ENCODE results near the gene LCN1. TPM values are rescaled to one million over a fixed set of nuclear protein-coding genes. Genes with fewer than 3 reads are reported as not detected.

LCN1 gene
- total RNA-seq, 1 donor: not detected

- DNase-seq (ENCODE audit: low read depth): no peak
- H3K4me3 ChIP-seq (ENCODE audit: low read depth, low read length): no peak overlapping the region
- TF ChIP-seq CTCF (IDR thresholded peaks at IDR 0.05; ENCODE audit: insufficient read depth, low read length): no peak
Observed at GRCh38 chr9:135505406-135506187, 15.6 kb upstream of the LCN1 start.

DNA sequence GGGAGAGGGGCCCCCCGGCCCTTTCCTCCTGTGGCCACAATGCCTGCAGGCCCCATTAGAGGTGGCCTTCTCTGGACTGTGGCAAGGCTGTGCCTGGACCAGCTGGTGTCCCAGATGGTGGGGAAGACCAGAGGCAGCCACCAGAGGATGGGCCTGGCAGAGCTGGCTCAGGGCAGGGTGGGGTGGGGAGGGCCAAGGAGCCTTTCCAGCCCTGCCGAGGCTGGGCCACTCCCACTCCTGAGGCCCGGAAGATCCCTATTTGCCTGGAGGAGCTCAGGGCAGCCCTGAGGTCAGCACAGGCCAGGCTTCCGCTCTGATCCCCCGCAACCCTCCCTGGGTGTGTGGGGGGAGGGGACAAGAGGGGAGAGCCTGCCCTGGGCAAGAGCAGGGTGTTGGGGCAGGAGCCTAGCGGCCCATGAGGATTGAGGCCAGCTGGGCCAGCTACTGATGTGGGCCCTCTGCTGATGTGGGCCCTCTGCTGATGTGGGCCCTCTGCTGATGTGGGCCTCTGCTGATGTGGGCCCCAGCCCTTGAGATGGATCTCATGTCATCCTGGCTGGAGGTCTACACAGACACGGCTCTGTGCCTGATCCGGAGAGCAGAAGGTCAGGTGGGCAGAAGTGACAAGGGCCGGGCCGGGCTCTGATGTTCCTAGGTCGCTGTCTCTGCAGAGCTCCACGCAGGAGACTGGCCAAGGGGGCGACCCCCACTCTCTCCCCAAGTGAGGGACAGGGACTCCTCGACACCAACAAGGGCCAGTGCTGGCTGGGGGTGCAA lies 14.7 kb upstream of the LCN1 start:
- no peak for DNase-seq (ENCODE audit: low read depth)
- TF ChIP-seq CTCF (IDR thresholded peaks at IDR 0.05; ENCODE audit: insufficient read depth, low read length): no peak
- H3K4me3 ChIP-seq (ENCODE audit: low read depth, low read length): no peak overlapping the region

- H3K4me3 ChIP-seq (ENCODE audit: low read depth, low read length): no peak overlapping the region
- TF ChIP-seq CTCF (IDR thresholded peaks at IDR 0.05; ENCODE audit: insufficient read depth, low read length): no peak
- DNase-seq (ENCODE audit: low read depth): no peak
Observed at GRCh38 chr9:135507104-135508035, 13.9 kb upstream of the LCN1 start.

DNA sequence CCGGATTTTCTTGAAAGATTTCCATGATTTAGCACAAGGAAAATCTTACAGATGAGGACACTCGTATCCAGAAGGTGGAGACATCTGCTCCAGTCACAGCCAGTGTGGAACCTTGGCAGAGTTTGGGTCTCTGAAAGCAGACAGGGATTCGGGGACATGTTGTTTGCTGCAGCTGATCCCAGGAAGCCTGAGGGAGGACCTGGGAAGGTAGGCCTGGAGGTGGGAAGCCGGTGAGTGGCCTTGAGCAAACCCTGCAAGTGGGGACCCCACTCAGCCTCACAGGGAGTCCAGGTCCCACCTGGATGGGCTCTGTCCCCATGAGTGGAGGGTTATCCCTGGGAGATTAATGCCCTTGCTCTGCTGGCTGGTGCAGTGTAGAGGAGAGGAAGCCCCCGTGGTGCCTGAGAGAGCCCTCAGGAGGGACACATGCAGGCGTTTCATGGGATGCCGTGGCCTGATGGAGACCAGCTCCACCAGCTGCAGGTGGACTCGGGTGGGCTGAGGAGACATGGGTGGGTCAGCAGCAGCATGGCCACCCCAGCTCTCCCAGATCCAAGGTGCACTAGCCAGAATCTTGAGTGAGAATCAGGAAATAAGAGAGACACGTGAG lies 12.9 kb upstream of the LCN1 start:
- no peak for DNase-seq (ENCODE audit: low read depth)
- H3K4me3 ChIP-seq (ENCODE audit: low read depth, low read length): no peak overlapping the region
- TF ChIP-seq CTCF (IDR thresholded peaks at IDR 0.05; ENCODE audit: insufficient read depth, low read length): no peak

GRCh38 chr9:135509458-135509857 lies 11.8 kb upstream of the LCN1 start:
- no peak overlapping the region for H3K4me3 ChIP-seq (ENCODE audit: low read depth, low read length)
- no peak for DNase-seq (ENCODE audit: low read depth)
- no peak for TF ChIP-seq CTCF (IDR thresholded peaks at IDR 0.05; ENCODE audit: insufficient read depth, low read length)

- H3K4me3 ChIP-seq (ENCODE audit: low read depth, low read length): no peak overlapping the region
- no peak for TF ChIP-seq CTCF (IDR thresholded peaks at IDR 0.05; ENCODE audit: insufficient read depth, low read length)
- DNase-seq (ENCODE audit: low read depth): no peak
Observed at GRCh38 chr9:135512241-135512603, 9.0 kb upstream of the LCN1 start.
